ENCODE data around the gene MAGI2.
"Not testable (repeated sequence)": the region's sequence is repeated elsewhere in the genome, so short reads cannot be mapped to it uniquely, and the experiment has no call there.

Gene MAGI2

DNA sequence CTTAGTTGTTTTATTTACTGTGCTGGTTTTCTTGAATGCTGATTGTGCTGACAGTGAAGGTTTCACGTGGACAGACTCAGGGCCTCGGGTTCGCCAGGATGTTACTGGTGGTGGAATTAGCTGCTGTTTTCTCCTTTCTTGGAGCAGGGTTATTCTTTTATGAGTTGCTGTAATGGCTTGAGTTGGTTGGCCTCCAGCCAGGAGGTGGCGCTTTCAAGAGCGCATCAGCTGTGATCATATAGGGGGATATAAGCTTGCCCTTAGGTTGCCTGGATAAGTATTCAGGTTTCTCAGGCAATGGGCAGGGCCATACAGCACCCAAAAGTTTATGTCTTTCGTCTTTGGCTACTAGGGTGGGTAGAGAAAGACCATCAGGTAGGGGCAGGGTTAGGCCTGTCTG is 913.6 kb downstream of the MAGI2 start:
- CTCF ChIA-PET: no interaction called here
- DNase-seq: no peak
- H3K4me1 Mint-ChIP-seq: no peaks in the 10 kb centered on the region

DNA sequence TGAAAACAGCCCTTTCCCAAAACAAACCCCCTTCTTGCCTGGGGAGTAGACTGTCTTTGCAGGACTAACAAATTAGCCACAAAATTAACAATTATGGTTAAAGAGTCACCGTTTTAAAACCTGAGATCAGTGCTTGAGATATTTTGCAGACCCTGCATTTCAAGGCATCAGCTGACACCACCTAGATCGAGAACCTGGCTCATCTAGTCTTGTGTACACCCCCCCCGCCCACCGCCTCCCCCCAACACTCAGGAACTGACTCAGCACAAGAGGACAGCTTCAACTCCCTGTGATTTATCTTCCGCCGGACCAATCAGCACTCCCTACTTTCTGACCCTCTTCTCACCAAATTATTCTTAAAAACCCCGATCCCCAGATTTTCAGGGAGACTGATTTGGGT is 917.8 kb downstream of the MAGI2 start:
- Mint-ChIP-seq H3K9me3 (peaks cover 19% of the 10 kb centered on the region), H3K27me3 (no peaks in the 10 kb centered on the region), H3K27ac (no peak overlapping the region), H3K4me3 (no peak overlapping the region), H3K36me3 (no peaks in the 10 kb centered on the region), H3K4me1 (no peaks in the 10 kb centered on the region)
- DNase-seq: no peak
- CTCF ChIA-PET: no interaction called here

More for the DNA sequence above, 913.6 kb downstream of the MAGI2 start:
- H3K27me3 Mint-ChIP-seq: no peaks in the 10 kb centered on the region
- no peak overlapping the region for H3K27ac Mint-ChIP-seq
- no peaks in the 10 kb centered on the region for H3K36me3 Mint-ChIP-seq
- H3K9me3 Mint-ChIP-seq: peaks cover 15% of the 10 kb centered on the region
- H3K4me3 Mint-ChIP-seq: no peak overlapping the region

- H3K27me3 Mint-ChIP-seq: no peaks in the 10 kb centered on the region
- no peaks in the 10 kb centered on the region for H3K36me3 Mint-ChIP-seq
- no peak overlapping the region for H3K27ac Mint-ChIP-seq
- DNase-seq: no peak
- H3K4me1 Mint-ChIP-seq: no peaks in the 10 kb centered on the region
- CTCF ChIA-PET: no interaction called here
- no peak overlapping the region for H3K4me3 Mint-ChIP-seq
- peaks cover 4% of the 10 kb centered on the region for H3K9me3 Mint-ChIP-seq
Measured at GRCh38 chr7:78530351-78530750, 923.1 kb downstream of the MAGI2 start.

DNA sequence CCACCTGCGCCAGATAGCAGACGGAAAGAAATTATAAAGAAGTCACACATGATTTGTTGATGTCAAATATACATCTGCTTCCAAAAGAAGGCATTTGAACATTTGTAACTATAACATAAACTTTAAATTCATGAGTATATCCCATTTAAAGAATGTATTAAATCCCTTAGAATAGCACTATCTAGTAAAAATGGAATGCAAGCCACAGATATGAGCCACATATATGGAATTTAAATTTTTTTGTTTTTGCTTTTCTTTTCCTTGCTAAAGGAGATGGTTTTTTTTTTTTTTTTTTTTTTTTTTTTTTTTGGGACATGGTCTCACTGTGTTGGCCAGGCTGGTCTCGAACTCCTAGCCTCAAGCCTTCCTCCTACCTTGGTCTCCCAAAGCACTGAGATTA is 924.1 kb downstream of the MAGI2 start:
- H3K9me3 Mint-ChIP-seq: peaks cover 4% of the 10 kb centered on the region
- H3K27me3 Mint-ChIP-seq: no peaks in the 10 kb centered on the region
- no peak overlapping the region for H3K27ac Mint-ChIP-seq
- no peak overlapping the region for H3K4me3 Mint-ChIP-seq
- CTCF ChIA-PET: no interaction called here
- no peaks in the 10 kb centered on the region for H3K4me1 Mint-ChIP-seq
- H3K36me3 Mint-ChIP-seq: no peaks in the 10 kb centered on the region
- no peak for DNase-seq

DNA sequence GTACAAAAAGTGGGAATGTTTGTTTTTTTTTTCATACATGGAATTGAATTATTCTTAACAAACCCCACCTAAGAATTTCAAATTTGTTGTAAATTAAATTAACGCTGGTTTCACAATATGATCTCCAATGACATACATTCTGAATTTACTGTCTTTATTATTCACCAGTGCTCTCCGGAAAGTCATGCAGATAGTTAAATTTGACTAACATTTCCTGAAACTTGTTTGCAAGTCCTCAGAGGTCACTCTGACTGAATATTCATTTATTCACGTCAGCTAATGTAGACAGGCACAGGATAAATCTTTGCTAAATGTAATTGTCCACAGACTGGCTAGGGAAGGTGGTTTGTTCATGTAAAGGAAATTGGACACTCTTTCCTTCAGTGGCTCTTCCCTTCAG is 924.5 kb downstream of the MAGI2 start:
- Mint-ChIP-seq H3K9me3 (peaks cover 4% of the 10 kb centered on the region), H3K36me3 (no peaks in the 10 kb centered on the region), H3K4me1 (no peaks in the 10 kb centered on the region), H3K27ac (no peak overlapping the region), H3K27me3 (no peaks in the 10 kb centered on the region), H3K4me3 (no peak overlapping the region)
- DNase-seq: no peak
- CTCF ChIA-PET: no interaction called here

GRCh38 chr7:78523930-78524329 is 929.5 kb downstream of the MAGI2 start:
- Mint-ChIP-seq H3K36me3 (no peaks in the 10 kb centered on the region), H3K27ac (no peak overlapping the region), H3K4me1 (no peaks in the 10 kb centered on the region), H3K27me3 (no peaks in the 10 kb centered on the region), H3K9me3 (no peaks in the 10 kb centered on the region), H3K4me3 (no peak overlapping the region)
- no peak for DNase-seq
- CTCF ChIA-PET: no interaction called here

- Mint-ChIP-seq H3K4me1 (no peaks in the 10 kb centered on the region), H3K4me3 (no peak overlapping the region), H3K27me3 (no peaks in the 10 kb centered on the region), H3K9me3 (no peaks in the 10 kb centered on the region), H3K27ac (no peak overlapping the region), H3K36me3 (no peaks in the 10 kb centered on the region)
- no peak for DNase-seq
- CTCF ChIA-PET: no interaction called here
Measured at GRCh38 chr7:78521961-78522360, 931.5 kb downstream of the MAGI2 start.

GRCh38 chr7:78516450-78516849 is 937.0 kb downstream of the MAGI2 start:
- Mint-ChIP-seq H3K9me3 (no peaks in the 10 kb centered on the region), H3K27me3 (no peaks in the 10 kb centered on the region), H3K36me3 (no peaks in the 10 kb centered on the region), H3K4me1 (no peaks in the 10 kb centered on the region), H3K27ac (no peak overlapping the region), H3K4me3 (no peak overlapping the region)
- CTCF ChIA-PET: no interaction called here
- DNase-seq: no peak

GRCh38 chr7:78514634-78515033 is 938.8 kb downstream of the MAGI2 start:
- CTCF ChIA-PET: no interaction called here
- Mint-ChIP-seq H3K9me3 (no peaks in the 10 kb centered on the region), H3K4me3 (no peak overlapping the region), H3K36me3 (no peaks in the 10 kb centered on the region), H3K27ac (no peak overlapping the region), H3K4me1 (no peaks in the 10 kb centered on the region), H3K27me3 (no peaks in the 10 kb centered on the region)
- DNase-seq: no peak

GRCh38 chr7:78510580-78511188 is 942.8 kb downstream of the MAGI2 start:
- no peaks in the 10 kb centered on the region for H3K4me1 Mint-ChIP-seq
- no peak overlapping the region for H3K27ac Mint-ChIP-seq
- no peaks in the 10 kb centered on the region for H3K27me3 Mint-ChIP-seq
- H3K9me3 Mint-ChIP-seq: no peaks in the 10 kb centered on the region
- H3K36me3 Mint-ChIP-seq: no peaks in the 10 kb centered on the region
- DNase-seq: peak; percentile 19
- no peak overlapping the region for H3K4me3 Mint-ChIP-seq
- CTCF ChIA-PET: interaction anchor here (0.7 kb wide), 1 partner anchor 377 kb away, joined by 3 read pairs; no protein-coding TSS in a partner anchor

DNA sequence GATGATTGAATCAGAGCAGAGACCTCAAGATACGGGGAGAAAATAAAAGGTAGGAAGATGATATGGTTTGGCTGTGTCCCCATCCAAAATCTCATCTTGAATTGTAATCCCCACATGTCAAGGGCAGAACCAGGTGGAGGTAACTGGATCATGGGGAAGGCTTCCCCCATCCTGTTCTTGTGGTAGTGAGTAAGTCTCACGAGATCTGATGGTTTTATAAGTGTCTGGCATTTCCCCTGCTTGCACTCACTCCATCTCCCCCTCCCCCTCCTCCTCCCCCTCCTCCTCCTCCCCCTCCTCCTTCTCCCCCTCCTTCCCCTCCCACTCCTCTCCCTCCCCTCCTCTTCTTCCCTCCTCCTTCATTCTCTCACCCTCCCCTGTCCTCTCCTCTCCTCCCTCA is 950.2 kb downstream of the MAGI2 start:
- H3K36me3 Mint-ChIP-seq, DNase-seq, H3K27ac Mint-ChIP-seq, CTCF ChIA-PET, H3K27me3 Mint-ChIP-seq, H3K4me1 Mint-ChIP-seq, H3K9me3 Mint-ChIP-seq, H3K4me3 Mint-ChIP-seq: not testable (repeated sequence)

DNA sequence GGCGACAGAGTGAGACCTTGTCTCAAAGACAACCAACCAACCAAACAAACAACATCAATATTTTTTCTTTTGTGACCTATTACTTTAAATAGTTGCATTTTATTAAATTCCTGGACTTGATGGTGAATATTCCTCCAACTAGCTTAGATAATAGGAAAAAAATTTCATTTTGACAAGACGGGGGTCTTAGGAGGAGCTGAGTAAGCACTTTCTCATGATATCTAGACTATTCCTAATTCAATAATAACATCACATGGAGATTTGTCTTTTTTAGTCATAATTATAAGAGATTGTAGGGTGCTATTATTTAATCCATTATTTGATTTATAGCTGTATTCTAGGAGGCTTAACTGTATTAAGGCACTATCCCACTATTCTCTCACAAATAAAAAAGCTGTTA is 952.4 kb downstream of the MAGI2 start:
- H3K27ac Mint-ChIP-seq: no peak overlapping the region

GRCh38 chr7:78499971-78500370 is 953.5 kb downstream of the MAGI2 start:
- H3K27me3 Mint-ChIP-seq: no peaks in the 10 kb centered on the region
- H3K36me3 Mint-ChIP-seq: no peaks in the 10 kb centered on the region
- H3K27ac Mint-ChIP-seq: no peak overlapping the region
- CTCF ChIA-PET: no interaction called here
- no peak for DNase-seq
- H3K4me1 Mint-ChIP-seq: no peaks in the 10 kb centered on the region
- H3K9me3 Mint-ChIP-seq: no peaks in the 10 kb centered on the region
- H3K4me3 Mint-ChIP-seq: no peak overlapping the region

More for the DNA sequence above, 952.4 kb downstream of the MAGI2 start:
- no peaks in the 10 kb centered on the region for H3K9me3 Mint-ChIP-seq
- DNase-seq: no peak
- no peaks in the 10 kb centered on the region for H3K36me3 Mint-ChIP-seq
- H3K27me3 Mint-ChIP-seq: no peaks in the 10 kb centered on the region
- CTCF ChIA-PET: no interaction called here
- H3K4me1 Mint-ChIP-seq: no peaks in the 10 kb centered on the region
- H3K4me3 Mint-ChIP-seq: no peak overlapping the region

DNA sequence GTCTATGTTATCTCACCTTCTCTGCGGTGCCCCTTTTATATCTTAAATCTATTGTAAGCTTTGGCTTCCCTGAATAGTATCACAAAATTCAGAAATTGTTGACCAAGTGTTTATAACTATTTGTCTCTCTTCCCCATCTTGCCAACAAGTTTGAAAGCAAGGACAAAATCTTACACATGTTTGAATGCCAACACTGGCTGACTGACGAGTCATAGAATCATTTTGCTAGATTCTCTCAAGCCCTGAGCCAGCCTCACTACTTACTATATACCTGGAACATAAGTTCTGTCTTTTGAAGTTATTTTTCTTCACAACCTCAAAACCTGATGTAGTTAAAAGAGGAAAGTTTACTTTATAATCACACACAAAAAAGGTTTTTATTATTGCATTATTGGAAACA is 954.2 kb downstream of the MAGI2 start:
- Mint-ChIP-seq H3K9me3 (no peaks in the 10 kb centered on the region), H3K27ac (no peak overlapping the region), H3K4me3 (no peak overlapping the region), H3K36me3 (no peaks in the 10 kb centered on the region), H3K4me1 (no peaks in the 10 kb centered on the region), H3K27me3 (no peaks in the 10 kb centered on the region)
- DNase-seq: no peak
- CTCF ChIA-PET: no interaction called here

DNA sequence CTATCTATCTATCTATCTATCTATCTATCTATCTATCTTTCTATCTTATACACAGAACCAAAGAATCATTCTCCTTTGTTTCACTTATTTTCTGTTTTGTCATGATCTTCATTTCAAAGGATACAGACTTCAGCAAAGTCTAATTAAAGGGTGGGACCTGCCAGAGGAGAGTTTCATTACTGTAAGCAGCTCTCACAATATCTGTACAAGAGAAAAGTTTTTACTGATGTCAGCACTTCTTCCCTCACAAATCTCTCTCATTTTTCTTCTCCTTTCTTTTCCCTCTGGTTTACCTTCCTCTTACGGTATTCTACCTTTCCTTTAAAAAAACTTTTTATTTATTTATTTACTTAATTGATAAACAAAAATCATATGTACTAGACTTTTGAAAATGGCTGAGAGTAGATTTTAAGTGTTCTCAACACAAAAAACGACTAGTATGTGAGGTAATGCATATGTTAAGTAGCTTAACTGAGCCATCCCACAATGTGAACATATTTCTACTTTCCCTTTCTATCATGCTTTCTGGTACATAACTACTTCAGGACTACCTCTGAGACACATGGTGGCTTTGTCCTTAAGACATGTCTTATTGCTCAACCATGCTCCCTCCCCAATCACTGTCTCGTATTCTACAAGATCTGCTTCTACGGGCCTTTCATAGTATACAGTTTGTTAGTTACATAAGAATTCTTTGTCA is 955.6 kb downstream of the MAGI2 start:
- Mint-ChIP-seq H3K36me3 (no peaks in the 10 kb centered on the region), H3K9me3 (no peaks in the 10 kb centered on the region), H3K27ac (no peak overlapping the region), H3K27me3 (no peaks in the 10 kb centered on the region), H3K4me1 (no peaks in the 10 kb centered on the region), H3K4me3 (no peak overlapping the region)
- CTCF ChIA-PET: no interaction called here
- no peak for DNase-seq

All from activated naive CD4-positive, alpha-beta T cell treated with anti-CD3 and anti-CD28 coated beads, Interleukin-2, amount 10 ng/mL, durations not matched to agents 7 days and 5 days (primary cell).